GM12872 (cell line): ENCODE measurements around the gene E2F4.

Experiments used
- TF ChIP-seq, protein P1 (sequence below): IDR thresholded peaks from 3 replicates; pipeline ENCODE4 v1.5.1; 2011; ENCODE audit warnings: low read depth, mild to moderate bottlenecking, low read length, moderate library complexity; ENCODE audit not compliant: insufficient read depth

Gene E2F4

DNA sequence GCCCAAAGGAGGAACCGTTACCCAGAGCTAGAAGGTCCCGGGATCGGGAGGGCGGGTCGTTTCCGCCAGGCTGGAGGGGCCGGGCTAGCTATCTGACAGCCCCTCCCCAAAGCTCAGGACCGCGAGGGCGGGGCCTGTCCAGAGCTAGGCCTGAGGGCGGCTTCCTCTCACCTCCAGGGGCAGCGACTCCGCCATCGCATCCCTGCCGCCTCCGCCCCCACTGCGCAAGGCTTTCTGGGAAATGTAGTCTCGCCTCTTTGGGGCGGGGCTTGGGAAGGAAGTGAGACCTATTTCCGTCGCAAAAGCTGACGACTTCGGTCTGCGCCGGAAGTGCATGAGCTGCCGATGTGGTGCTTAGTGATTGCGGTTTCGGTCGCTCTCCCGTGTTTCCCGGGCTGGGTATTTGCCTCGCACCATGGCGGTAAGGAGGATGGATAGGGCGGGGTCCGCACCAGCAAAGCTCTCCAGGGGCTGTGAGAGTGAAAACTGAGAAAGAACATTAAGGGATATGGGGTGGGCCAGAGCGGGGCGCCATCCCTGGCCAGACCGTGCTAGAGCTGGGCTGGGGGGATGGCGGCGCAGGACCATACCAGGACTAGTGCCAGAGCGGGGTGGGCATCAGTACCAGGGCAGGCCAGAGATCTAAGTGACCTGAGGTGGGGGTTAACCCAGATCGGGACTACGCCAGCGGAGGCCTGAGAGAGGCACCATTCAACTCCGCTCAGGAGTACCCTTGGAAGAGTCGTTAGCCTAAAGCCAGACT lies 35.0 kb downstream of the E2F4 start, which contains the start of gene TMEM208:
Gene TMEM208 (plus strand): TSS at position 327 of the 763 bp plus-strand sequence. CDS start 89 bp downstream, at position 416.
- TF ChIP-seq, protein P1, sequence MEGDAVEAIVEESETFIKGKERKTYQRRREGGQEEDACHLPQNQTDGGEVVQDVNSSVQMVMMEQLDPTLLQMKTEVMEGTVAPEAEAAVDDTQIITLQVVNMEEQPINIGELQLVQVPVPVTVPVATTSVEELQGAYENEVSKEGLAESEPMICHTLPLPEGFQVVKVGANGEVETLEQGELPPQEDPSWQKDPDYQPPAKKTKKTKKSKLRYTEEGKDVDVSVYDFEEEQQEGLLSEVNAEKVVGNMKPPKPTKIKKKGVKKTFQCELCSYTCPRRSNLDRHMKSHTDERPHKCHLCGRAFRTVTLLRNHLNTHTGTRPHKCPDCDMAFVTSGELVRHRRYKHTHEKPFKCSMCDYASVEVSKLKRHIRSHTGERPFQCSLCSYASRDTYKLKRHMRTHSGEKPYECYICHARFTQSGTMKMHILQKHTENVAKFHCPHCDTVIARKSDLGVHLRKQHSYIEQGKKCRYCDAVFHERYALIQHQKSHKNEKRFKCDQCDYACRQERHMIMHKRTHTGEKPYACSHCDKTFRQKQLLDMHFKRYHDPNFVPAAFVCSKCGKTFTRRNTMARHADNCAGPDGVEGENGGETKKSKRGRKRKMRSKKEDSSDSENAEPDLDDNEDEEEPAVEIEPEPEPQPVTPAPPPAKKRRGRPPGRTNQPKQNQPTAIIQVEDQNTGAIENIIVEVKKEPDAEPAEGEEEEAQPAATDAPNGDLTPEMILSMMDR: 0 out of 3 replicates have a peak, but pooled peaks have one; percentile 24

DNA sequence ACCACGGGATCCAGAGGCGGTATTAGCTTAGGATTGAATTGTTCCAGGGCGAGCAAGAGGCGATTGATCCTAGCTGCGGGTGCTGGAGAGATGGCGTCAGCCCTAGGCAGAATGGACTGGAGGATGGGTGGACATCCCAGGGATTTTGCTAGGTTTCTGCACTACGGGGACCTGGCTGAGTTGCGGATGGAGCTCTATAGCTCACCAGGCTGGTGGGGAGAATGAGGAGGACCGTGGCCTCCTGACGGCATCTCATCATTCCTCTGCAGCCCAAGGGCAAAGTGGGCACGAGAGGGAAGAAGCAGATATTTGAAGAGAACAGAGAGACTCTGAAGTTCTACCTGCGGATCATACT lies 35.6 kb downstream of the E2F4 start:
- TF ChIP-seq, protein P1: no peak

DNA sequence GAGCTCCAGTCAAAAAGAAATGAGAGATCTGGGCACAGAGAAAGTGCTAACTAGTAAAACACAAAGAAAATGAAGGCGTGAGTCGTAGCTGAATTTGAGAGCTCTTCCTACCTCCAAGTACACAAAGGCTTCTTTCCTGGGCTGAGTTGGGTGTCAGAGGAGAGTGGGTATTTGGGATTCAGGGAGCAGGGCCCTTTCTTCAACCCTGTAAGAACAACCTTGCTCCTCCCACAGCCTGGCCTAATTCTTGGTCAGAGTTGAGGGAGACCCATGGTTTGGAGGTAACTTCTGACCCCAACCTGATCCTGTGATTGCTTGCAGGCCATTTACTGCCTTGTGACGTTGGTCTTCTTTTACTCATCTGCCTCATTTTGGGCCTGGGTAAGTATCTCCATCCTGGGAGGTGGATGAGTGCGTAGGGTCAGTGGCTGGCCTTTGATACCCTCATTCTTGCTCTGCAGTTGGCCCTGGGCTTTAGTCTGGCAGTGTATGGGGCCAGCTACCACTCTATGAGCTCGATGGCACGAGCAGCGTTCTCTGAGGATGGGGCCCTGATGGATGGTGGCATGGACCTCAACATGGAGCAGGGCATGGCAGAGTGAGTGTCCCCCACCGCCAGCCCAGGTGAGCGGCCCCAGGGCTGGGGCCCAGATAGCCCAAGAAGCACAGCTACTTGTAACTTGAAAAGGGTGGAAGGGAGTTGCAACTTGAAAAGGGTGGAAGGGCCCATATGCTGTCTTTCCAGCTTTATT lies 36.3 kb downstream of the E2F4 start:
- TF ChIP-seq, protein P1: no peak

DNA sequence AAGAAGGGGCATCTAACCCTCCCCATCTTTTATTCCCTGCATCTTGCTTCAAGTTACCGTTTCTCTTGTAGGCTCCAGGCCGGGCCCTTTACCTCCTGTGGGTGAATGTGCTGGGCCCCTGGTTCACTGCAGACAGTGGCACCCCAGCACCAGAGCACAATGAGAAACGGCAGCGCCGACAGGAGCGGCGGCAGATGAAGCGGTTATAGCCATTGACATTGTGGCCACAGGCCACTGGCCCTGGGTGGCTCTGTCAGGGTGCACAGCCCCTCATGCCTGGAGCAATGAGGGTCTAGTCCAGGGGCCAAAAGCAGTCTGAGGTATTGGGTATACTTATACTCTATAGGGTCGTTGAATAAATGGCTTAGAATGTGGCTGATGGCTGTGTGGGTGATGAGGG lies 37.0 kb downstream of the E2F4 start:
- TF ChIP-seq, protein P1: no peak

DNA sequence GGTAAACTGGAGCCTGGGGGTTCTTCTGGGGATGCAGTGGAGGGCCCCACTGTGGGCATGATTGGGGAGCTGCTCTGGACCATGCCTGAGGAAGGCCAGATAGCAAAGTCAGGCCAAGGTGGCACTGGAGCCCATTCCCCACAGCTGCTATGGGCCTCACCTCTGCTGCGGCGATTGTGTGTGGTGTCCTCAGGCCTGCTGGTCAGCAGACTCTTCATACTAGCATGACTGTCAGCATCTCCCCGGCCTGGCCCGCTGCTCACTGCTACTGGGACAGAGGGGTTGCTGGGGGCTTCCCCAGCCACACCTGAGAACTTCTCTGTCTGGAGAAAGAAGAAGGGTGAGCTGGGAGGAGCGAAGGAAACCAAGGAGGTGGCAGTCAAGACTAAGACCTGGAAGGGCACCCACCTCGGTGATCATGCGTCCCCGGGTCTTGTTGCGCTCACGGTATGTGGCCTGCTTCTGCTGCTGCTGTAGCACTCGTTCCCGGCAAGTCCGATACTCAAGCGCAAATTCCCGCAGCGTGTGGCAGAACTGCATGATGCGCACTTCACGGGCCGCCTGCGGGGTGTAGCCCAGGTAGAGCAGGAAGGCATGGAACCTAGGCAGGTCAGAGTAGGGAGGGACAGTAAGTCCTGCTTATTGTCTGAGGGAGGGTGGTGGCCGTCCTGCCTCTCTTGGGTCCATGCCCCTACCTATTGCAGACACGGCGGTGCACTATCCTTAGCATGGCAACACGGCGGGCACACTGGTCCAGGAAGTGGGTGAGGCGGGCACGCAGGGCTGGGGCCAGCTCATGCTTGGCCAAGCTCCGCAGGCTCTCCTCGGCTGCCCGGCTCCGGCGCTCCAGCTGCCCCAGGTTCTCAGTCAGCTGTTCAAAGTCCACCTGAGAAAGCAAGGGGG lies 38.2 kb downstream of the E2F4 start:
- TF ChIP-seq, protein P1: no peak

DNA sequence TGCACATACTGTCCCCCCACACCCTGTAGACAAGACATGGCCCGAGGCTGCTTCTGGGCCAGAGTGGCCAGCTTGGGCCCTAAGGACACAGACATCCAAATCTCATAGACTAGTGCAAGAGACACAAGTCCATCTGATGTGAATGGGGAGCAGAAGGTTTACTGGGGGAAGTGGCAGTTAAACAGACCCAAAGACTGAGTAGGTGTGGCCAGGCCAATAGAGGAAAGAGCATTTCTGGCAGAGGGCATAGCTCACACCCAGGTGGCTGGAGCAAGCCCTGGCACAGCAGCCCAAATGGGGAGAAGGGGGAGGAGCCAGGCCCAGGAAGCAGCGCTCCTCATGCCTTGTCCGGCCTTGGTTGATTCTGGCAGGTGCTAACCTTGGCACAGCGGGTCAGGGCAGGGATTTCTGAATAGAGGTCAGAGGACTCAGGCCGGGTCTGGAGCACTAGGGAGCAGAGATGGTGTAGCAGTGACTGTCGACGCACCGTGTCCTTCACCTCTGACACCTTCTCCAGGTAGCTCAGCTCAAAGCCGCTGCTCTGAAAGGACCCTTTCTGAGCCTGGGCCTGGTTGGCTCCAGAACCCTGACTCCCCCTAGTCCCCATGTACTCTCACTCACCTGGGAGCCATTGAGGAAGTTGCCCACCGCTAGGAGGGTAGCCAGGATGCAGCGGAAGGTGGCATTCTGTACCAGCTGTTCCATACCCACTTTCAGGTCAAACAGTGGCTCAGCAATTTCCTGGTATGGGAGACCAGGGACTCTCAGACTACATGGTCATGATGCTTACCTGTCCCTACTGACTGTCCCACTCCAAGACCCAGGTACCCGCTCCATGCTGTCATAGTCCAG lies 39.1 kb downstream of the E2F4 start:
- TF ChIP-seq, protein P1: no peak
